HUES64 (cell line): ENCODE data around the gene SDK1.
"Not testable (repeated sequence)": the region's sequence is repeated elsewhere in the genome, so short reads cannot be mapped to it uniquely, and the experiment has no call there.

Source experiments
- H3K27ac ChIP-seq: 2 replicates; pipeline ENCODE4 v1.7.0; 2013; ENCODE audit warnings: low read depth, low read length, inconsistent platforms
- H3K27me3 ChIP-seq: 2 replicates; pipeline ENCODE4 v1.6.1; 2013; ENCODE audit warnings: mild to moderate bottlenecking, low read length; ENCODE audit not compliant: insufficient read depth
- H3K36me3 ChIP-seq: 2 replicates; pipeline ENCODE4 v1.6.1; 2013; ENCODE audit warnings: mild to moderate bottlenecking, low read length; ENCODE audit not compliant: insufficient read depth
- H3K4me1 ChIP-seq: 2 replicates; pipeline ENCODE4 v1.6.1; 2013; ENCODE audit warnings: mild to moderate bottlenecking, low read length, moderate library complexity; ENCODE audit not compliant: insufficient read depth
- H3K4me3 ChIP-seq: 2 replicates; pipeline ENCODE4 v1.5.1; 2013; ENCODE audit warnings: mild to moderate bottlenecking, low read length, moderate library complexity
- H3K9ac ChIP-seq: 2 replicates; pipeline ENCODE4 v1.6.1; 2013; ENCODE audit warnings: mild to moderate bottlenecking, low read depth, low read length
- H3K9me3 ChIP-seq: 2 replicates; pipeline ENCODE4 v1.6.1; 2013; ENCODE audit warnings: low read depth, low read length; ENCODE audit not compliant: insufficient read depth
- WGBS: fragments of 150-250, 120-280 bp; methylation state at CpG from one replicate; pipeline ENCODE4 v1.1.7; 2013; ENCODE audit warnings: missing lambda C conversion rate; 5-methylcytosine and 5-hydroxymethylcytosine counted together

The SDK1 gene

GRCh38 chr7:4245135-4245865 is 944.2 kb downstream of the SDK1 start:
- no peak overlapping the region for H3K27ac ChIP-seq
- H3K36me3 ChIP-seq = no peaks in the 10 kb centered on the region
- no peaks in the 10 kb centered on the region for H3K27me3 ChIP-seq
- H3K4me3 ChIP-seq = no peak overlapping the region
- peaks cover 9% of the 10 kb centered on the region; the same call in 1 of the 2 replicates for H3K4me1 ChIP-seq
- peaks cover 2% of the 10 kb centered on the region; the same call in 1 of the 2 replicates for H3K9me3 ChIP-seq
- WGBS = 86% methylated on average over 19 of the region's 19 CpGs
- H3K9ac ChIP-seq = no peak overlapping the region

GRCh38 chr7:4245866-4246470 is 944.9 kb downstream of the SDK1 start:
- 73% methylated on average over 12 of the region's 12 CpGs for WGBS
- Histone ChIP-seq H3K27me3 (no peaks in the 10 kb centered on the region), H3K36me3 (no peaks in the 10 kb centered on the region), H3K9me3 (peaks cover 2% of the 10 kb centered on the region; the same call in 1 of the 2 replicates), H3K9ac (no peak overlapping the region), H3K4me3 (no peak overlapping the region), H3K27ac (no peak overlapping the region), H3K4me1 (peaks cover 3% of the 10 kb centered on the region; the same call in 1 of the 2 replicates)

- Histone ChIP-seq H3K9me3 (peaks cover 2% of the 10 kb centered on the region; the same call in 1 of the 2 replicates), H3K27me3 (no peaks in the 10 kb centered on the region), H3K4me1 (peaks cover 3% of the 10 kb centered on the region; the same call in 1 of the 2 replicates), H3K4me3 (no peak overlapping the region), H3K36me3 (no peaks in the 10 kb centered on the region), H3K27ac (no peak overlapping the region), H3K9ac (no peak overlapping the region)
- WGBS = 96% methylated on average over 11 of the region's 11 CpGs
Measured at GRCh38 chr7:4246536-4246935, 945.5 kb downstream of the SDK1 start.

DNA sequence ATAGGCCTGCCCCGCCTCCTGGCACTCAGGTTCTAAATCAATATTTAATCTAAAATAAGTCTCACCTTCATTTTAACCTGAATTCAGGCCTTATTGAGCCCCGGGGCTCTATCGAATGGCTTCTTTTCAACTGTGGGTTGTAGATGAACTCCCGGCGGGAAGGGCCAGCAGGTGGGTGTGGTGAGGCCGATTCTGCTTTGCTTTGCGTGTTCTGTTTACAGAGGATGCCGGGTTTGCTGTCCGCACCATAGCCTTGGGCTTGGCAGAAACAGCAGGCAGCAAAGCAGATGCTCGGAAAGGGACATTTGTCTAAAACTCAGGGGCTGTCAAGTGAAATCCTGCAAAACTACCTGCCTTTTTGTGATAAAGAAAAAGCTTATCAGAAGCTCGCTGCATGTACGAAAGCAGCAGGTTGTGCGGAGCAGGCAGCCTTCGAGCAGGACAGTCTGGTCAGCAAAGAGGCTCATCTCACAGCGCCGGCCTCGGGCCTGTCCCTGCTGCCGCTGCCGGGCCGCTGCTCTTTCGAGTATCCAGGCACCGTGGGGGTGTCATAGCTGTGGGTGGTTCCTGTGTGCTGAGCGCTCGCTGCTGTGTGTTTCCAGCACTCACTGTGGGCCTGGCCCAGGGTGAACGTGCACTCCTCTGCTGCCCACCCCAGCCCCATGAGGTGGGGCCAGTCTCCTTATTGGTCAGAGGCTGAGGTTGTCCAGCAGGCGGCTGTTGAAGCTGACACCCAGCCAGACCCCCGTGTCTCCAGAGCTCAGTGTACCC is 946.2 kb downstream of the SDK1 start:
- Histone ChIP-seq H3K27ac (no peak overlapping the region), H3K27me3 (no peaks in the 10 kb centered on the region), H3K9ac (no peak overlapping the region), H3K36me3 (no peaks in the 10 kb centered on the region), H3K4me1 (peaks cover 3% of the 10 kb centered on the region; the same call in 1 of the 2 replicates), H3K4me3 (no peak overlapping the region), H3K9me3 (peaks cover 2% of the 10 kb centered on the region; the same call in 1 of the 2 replicates)
- WGBS = 88% methylated on average over 26 of the region's 27 CpGs

DNA sequence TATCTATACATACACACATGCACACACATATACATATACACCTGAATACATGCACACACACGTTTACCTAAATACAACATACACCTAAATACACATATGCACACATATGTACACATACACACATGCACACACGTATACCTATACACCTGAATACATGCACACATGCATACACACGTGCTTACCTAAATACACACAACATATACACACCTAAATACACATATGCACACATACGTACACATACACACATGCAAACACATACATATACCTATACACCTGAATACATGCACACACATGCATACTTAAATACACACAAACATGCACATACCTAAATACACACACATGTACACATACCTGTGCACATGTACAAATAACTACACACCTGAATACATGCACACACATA is 947.2 kb downstream of the SDK1 start:
- Histone ChIP-seq H3K27ac (no peak overlapping the region), H3K36me3 (no peaks in the 10 kb centered on the region), H3K4me3 (no peak overlapping the region), H3K9me3 (peaks cover 2% of the 10 kb centered on the region; the same call in 1 of the 2 replicates), H3K4me1 (peaks cover 3% of the 10 kb centered on the region; the same call in 1 of the 2 replicates), H3K27me3 (no peaks in the 10 kb centered on the region), H3K9ac (no peak overlapping the region)
- WGBS = 92% methylated on average over 4 of the region's 4 CpGs

DNA sequence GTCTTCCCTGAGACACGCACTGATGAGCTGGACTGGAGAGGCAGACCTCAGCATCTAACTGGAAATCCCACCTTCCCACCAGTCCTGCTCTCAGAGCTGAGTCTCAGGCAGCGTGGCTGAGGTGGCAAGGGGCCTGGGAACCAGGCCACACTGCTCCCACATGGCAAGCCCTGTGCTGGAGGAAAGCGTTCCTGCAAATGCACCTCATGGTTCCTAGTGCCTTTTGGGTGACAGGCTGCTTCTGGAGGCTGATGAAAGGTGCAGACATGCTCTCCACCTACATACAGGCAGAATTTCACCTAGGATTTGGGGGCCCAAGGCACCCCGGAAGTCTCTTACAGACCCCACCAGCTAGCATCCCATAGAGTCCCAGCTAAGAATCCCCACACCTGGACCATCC is 948.2 kb downstream of the SDK1 start:
- Histone ChIP-seq H3K9ac (no peak overlapping the region), H3K4me3 (no peak overlapping the region), H3K4me1 (peaks cover 3% of the 10 kb centered on the region; the same call in 1 of the 2 replicates), H3K27ac (no peak overlapping the region), H3K36me3 (no peaks in the 10 kb centered on the region), H3K9me3 (peaks cover 2% of the 10 kb centered on the region; the same call in 1 of the 2 replicates), H3K27me3 (no peaks in the 10 kb centered on the region)
- WGBS = 93% methylated on average over 4 of the region's 4 CpGs

DNA sequence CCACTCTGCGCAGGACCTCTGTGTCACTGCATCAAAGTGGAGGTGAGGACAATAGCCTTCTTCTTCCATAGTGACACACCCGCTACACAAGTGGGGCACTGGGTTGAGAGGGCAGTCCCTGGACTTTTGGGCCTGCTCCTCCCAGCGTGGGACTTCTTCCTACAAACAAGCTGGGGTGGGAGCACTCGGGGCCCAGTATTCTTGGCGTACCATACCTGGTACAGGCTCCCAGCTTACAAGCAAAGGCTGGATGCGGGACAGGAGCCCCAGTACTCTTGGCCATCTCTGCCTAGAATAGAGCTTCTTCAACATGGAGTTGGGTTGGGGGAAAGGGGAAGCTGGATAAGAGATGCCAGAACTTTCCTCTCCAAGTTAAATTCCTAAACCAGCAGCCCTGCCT is 954.3 kb downstream of the SDK1 start:
- no peak overlapping the region for H3K4me3 ChIP-seq
- no peaks in the 10 kb centered on the region for H3K9me3 ChIP-seq
- H3K9ac ChIP-seq = no peak overlapping the region
- no peaks in the 10 kb centered on the region for H3K36me3 ChIP-seq
- no peak overlapping the region for H3K27ac ChIP-seq
- 87% methylated on average over 6 of the region's 6 CpGs for WGBS
- no peaks in the 10 kb centered on the region for H3K4me1 ChIP-seq
- H3K27me3 ChIP-seq = no peaks in the 10 kb centered on the region

GRCh38 chr7:4256286-4256685 is 955.2 kb downstream of the SDK1 start:
- Histone ChIP-seq H3K36me3 (no peaks in the 10 kb centered on the region), H3K9me3 (no peaks in the 10 kb centered on the region), H3K27me3 (no peaks in the 10 kb centered on the region), H3K4me3 (no peak overlapping the region), H3K9ac (no peak overlapping the region), H3K27ac (no peak overlapping the region), H3K4me1 (no peaks in the 10 kb centered on the region)
- WGBS = 95% methylated on average over 8 of the region's 8 CpGs

GRCh38 chr7:4257146-4258111 is 956.4 kb downstream of the SDK1 start:
- no peaks in the 10 kb centered on the region for H3K9me3 ChIP-seq
- 91% methylated on average over 15 of the region's 15 CpGs for WGBS
- H3K9ac ChIP-seq = no peak overlapping the region
- H3K36me3 ChIP-seq = no peaks in the 10 kb centered on the region
- H3K4me3 ChIP-seq = no peak overlapping the region
- H3K27ac ChIP-seq = no peak overlapping the region
- no peaks in the 10 kb centered on the region for H3K4me1 ChIP-seq
- no peaks in the 10 kb centered on the region for H3K27me3 ChIP-seq

- H3K36me3 ChIP-seq, H3K4me3 ChIP-seq, H3K4me1 ChIP-seq, H3K27me3 ChIP-seq, H3K9me3 ChIP-seq, H3K27ac ChIP-seq, H3K9ac ChIP-seq: not testable (repeated sequence)
- 92% methylated on average over 14 of the region's 15 CpGs for WGBS
Measured at GRCh38 chr7:4260116-4260515, 959.1 kb downstream of the SDK1 start.
